ENCODE data around the gene SLC11A1.

The SLC11A1 gene

DNA sequence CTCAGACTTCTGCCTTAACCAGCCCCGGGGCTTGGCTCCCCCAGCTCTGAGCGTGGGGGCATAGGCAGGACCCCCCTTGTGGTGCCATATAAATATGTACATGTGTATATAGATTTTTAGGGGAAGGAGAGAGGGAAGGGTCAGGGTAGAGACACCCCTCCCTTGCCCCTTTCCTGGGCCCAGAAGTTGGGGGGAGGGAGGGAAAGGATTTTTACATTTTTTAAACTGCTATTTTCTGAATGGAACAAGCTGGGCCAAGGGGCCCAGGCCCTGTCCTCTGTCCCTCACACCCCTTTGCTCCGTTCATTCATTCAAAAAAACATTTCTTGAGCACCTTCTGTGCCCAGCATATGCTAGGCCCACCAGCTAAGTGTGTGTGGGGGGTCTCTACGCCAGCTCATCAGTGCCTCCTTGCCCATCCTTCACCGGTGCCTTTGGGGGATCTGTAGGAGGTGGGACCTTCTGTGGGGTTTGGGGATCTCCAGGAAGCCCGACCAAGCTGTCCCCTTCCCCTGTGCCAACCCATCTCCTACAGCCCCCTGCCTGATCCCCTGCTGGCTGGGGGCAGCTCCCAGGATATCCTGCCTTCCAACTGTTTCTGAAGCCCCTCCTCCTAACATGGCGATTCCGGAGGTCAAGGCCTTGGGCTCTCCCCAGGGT, 23.1 kb downstream of the SLC11A1 start:
- no peak for DNase-seq (ENCODE audit: low read depth, low spot score)

DNA sequence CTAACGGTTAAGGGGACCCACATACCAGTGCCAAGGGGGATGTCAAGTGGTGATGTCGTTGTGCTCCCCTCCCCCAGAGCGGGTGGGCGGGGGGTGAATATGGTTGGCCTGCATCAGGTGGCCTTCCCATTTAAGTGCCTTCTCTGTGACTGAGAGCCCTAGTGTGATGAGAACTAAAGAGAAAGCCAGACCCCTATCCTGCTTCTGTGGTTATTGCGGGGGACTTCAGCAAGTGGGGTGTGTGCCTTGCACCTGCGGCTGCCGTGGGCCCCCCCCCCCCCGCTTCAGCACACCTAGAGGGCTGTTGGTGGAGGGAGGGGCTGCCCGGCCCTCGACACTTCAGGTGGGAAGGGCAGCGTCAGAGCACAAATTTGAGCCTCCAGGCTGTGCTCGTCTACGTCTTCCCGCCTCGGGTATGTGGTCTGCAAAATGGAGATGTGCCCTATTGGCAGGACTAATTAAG, 23.7 kb downstream of the SLC11A1 start:
- no peak for DNase-seq (ENCODE audit: low read depth, low spot score)

DNA sequence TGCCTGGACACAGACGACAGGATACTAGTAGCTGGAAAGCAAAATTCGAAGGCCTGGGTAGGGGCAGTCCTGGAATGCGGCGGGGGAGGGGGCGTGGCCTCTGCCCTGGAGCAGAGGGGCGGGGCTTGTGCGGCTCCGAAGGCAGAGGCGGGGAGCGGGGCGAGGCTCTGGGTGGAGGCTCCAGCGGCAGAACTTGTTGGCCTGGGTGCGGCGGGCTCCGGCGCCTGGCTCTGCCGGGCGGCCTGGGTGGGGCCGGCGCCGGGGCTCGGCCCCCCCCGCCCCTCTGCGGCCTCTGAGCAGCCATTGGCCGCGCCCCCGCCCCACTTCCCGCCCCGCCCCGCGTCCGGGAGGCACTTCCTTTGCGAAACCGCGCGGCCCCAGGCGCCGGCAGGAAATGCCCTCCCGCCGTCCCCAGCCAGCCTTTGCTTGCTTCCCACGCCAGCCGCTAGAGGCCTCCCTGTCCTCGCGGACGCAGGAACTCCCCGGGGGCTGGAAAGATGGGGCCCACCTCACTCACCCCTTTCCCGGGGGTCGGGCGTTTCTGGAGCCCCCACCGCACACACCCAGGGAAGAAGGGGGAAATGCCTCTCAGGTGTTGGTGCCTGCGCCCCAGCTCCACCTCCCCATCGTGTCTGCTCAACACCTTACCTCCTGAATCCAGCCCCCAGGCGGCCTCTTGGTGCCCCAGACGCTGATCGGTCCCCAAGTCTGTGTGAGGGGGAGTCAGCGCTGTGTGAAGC, 24.3 kb downstream of the SLC11A1 start:
- peak; percentile 95 for DNase-seq (ENCODE audit: low read depth, low spot score)

DNA sequence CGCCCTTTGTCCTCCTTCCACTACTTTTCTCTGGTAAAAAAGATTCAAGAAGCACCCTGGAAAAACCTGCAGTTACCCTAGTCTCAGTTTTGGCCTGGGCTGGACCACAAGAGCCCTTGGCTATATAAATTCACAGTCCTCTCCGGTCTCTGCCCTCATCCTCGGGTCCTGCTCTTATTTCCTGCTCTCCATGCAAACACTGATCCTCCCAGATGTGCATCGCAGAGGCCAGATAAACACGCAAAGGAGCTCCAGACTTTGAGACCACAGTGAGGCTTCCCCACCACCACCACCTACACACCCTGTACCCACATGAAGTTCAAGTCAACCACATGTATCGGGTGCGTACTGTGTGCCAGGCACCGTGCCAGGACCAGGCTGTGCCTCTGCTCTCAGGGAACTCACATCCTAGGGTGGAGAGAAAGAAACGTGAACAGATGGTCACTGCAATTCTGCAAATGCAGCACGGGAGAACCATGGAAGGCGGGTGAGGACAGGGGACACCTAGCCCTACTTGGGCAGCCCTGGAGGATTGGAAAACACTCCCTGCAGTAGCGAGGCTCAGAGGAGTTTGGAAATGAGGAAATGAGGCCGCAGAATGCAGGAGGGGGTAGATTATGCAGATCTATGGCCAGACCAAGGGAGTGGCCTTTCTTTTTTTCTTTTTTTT, 25.0 kb downstream of the SLC11A1 start:
- no peak for DNase-seq (ENCODE audit: low read depth, low spot score)

DNA sequence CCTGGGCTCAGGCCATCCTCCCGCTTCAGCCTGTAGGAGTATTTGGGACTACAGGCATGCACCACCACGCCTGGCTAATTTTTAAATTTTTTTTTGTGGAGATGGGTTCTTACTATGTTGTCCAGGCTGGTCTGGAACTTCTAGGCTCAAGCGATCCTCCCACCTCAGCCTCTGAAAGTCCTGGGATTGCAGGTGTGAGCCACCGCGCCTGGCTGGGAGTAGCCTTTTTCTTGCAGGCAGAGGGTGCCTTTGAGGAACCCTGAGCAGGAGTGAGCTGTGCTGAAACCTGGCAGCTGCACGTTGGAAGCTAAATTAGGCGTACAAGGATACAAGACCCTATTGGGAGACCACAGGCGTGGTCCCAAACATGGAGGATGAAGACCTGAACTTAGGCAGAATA, 25.6 kb downstream of the SLC11A1 start:
- no peak for DNase-seq (ENCODE audit: low read depth, low spot score)

DNA sequence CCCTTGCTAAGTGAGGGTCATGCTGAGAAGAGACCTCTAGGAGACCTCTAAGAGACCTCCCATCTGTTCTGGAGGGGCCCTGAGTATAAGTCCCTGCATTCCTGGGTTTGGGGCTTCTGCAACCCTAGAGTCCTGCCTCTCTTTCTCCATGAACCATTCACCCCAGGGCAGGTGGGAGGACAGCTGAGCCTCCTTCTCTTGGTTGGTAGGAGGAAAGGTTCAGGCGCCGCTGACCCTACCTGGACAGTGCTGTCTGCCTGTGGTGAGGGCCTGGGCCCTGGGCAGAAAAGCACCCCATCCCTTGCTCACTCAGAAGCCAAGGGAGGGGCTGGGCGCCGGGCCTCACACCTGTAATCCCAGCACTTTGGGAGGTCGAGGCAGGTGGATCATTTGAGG, 36.2 kb downstream of the SLC11A1 start:
- no peak for DNase-seq (ENCODE audit: low read depth, low spot score)

DNA sequence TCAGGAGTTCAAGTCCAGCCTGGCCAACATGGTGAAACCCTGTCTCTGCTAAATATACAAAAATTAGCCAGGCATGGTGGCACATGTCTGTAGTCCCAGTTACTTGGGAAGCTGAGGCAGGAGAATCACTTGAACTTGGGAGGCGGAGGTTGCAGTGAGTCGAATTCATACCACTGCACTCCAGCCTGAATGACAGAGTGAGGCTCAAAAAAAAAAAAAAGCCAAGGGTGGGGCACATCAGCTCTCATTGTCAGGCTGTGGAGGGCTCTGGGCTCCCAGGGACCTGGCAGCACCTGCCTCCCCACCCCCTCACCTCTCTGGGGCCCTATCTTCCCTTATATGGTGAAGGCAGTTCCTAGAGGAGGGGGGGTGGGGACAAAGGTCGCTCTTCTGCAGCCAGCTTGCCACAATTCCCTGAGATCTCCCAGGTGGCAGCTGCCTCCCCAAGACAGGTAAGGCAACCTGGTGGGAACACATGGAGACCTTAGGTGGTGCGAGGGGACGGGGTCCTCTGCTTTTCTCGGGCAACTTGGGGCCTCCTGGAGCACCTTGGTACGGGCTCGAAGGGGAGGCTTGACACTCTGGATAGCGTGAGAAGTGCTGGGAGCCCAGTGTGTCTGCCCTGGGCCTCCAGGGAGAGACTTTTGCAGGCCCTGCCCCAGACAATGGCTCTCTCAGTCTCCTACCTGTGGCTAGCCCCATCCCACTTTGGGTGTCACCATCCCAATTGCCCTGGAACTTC, 36.8 kb downstream of the SLC11A1 start, which contains the start of gene VIL1:
TSS of gene VIL1 (plus strand) at position 407 of the 742 bp plus-strand sequence. CDS start 4,656 bp downstream, outside the sequence.
- DNase-seq (ENCODE audit: low read depth, low spot score): peak; percentile 37

DNA sequence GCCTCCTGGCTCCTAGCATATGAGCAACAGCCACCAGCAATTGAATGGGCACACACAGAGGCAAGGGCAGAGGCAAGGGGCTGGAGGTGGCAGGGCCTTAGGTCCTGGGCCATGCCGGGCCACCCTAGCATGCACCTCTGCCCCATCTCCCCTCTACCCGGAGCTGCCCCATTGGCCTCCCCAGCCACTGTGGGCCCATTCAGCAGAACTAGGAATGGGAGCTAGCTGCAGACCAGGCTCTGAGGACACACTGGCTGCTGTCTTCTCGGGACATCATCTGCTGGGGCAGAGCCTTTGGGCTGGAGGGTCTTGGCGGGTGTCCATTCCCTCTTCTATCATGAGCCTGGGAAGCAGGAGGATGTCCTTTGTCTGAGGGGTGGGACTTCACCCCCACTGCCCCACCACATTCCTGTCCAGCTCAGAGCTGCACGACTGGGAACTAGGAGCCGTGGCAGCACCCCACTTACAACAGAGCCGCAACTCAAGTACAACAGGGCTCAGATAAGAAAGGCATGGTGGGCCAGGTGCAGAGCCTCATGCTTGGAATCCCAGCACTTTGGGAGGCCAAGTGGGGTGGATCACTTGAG, 37.6 kb downstream of the SLC11A1 start:
- no peak for DNase-seq (ENCODE audit: low read depth, low spot score)

DNA sequence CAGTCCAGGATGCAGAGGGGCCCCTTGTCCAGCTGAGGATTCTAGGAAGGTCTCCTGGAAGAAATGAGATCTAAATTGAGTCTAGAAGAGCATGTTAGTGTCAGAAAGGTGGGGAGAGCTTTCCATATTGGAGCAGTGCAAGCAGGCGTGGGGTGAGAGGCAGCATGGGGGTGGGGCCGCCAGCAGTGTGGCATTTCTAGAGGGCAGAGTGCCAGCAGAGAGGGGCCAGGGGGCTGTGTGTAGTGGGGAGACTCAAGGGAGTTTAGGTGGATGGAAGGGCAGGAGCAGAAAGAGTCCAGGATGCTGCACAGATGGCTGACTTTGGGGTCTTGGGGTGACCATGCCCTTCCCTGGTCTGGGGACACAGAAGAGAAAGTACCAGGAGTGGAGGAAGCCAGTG, 39.0 kb downstream of the SLC11A1 start:
- no peak for DNase-seq (ENCODE audit: low read depth, low spot score)

DNA sequence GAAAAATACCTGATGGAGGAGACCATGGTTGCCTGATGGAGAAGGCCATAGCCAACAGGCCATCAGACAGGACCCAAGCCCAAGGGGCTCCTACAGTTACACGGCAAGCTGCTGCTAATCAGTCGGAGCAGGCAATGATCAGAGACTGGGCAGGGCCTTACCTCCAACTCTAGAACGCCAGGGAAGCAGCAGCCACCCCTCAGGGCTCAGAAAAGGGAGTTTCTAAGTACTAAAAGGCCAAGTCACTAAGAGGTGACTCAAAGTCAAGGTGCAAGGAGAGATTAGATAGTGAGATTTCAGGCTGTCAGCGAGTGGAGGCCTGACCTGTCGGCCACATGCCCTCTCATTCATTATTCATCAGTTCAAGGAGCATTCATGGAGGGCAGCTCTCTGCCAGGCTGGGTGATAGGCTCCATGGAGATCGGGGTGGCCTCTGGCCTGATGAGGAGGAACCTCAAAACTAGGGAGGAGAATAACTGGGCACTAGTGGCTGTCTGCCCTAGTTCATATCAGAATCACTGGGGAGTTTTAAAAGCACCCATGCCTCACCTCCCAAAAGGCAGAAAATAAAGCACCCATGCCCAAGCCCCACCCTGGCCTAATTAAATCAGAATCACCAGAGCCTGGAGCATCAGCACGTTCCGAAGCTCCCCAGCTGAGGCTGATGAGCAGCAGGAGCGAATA, 40.5 kb downstream of the SLC11A1 start:
- no peak for DNase-seq (ENCODE audit: low read depth, low spot score)

DNA sequence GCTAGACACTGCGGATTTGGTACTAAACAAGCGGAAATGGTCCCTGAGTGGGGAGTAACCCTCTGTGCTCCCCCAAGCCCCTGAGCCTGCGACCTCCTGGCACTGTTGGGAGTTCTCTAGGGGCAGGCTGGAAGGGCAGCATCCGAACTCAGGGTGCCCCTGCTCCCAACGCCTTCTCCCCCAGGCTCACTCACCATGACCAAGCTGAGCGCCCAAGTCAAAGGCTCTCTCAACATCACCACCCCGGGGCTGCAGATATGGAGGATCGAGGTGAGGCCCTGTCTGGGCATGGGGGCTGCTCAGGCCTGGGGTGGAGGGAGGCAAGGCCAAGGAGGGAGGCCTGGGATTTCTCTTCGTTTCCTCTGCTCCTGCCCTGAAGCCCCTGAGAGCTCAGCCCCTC, 41.5 kb downstream of the SLC11A1 start:
- DNase-seq (ENCODE audit: low read depth, low spot score): no peak

DNA sequence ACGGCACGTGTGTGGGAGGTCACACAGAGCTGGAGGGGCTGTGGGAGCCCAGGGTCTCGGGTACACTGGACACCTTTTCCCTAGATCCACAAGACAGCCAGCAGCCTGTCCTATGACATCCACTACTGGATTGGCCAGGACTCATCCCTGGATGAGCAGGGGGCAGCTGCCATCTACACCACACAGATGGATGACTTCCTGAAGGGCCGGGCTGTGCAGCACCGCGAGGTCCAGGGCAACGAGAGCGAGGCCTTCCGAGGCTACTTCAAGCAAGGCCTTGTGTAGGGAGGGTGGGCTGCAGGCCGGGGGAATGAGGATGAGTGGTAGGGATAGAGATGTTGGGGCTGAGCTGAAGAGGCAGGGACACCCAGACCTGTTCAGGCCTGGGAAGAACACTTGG, 43.5 kb downstream of the SLC11A1 start:
- no peak for DNase-seq (ENCODE audit: low read depth, low spot score)

DNA sequence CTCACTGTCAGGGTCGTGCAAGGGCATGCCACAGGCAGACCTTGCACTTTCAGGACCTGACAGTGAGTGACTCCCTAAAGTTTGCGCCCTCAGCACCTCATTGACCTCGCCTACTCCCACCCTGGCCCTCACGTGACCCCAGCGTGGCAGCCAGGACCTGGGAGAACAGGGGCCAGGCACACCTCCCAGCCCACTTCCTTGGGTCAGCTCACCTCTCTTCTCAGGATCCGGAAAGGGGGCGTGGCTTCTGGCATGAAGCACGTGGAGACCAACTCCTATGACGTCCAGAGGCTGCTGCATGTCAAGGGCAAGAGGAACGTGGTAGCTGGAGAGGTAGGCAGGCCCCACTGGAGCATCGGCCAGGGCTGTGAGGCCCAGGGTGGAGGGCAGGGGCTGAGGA, 45.7 kb downstream of the SLC11A1 start:
- no peak for DNase-seq (ENCODE audit: low read depth, low spot score)

DNA sequence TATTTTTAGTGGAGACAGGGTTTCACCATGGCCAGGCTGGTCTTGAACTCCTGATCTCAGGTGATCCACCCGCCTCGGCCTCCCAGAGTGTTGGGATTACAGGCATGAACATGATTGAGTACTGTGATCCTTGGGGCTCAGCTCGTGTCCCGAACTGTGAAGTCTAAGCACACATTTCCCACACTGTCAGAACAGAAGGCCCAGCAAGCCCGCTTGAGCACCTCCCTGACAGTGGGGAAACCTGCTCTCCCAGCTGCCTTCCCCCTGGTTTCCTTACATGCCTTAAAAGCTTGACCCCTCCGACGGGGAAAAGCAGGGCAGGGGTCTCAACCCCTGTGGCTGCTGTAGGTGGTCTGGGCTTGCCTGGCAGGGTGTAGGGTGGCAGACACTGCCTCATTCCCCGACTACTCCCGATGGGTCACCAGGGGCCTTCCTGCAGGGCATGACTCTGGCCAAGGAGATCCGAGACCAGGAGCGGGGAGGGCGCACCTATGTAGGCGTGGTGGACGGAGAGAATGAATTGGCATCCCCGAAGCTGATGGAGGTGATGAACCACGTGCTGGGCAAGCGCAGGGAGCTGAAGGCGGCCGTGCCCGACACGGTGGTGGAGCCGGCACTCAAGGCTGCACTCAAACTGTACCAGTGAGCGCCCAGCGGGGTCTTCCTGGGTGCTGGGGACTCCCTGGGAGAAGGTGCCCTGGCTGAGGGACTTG, 46.9 kb downstream of the SLC11A1 start:
- DNase-seq (ENCODE audit: low read depth, low spot score): no peak

DNA sequence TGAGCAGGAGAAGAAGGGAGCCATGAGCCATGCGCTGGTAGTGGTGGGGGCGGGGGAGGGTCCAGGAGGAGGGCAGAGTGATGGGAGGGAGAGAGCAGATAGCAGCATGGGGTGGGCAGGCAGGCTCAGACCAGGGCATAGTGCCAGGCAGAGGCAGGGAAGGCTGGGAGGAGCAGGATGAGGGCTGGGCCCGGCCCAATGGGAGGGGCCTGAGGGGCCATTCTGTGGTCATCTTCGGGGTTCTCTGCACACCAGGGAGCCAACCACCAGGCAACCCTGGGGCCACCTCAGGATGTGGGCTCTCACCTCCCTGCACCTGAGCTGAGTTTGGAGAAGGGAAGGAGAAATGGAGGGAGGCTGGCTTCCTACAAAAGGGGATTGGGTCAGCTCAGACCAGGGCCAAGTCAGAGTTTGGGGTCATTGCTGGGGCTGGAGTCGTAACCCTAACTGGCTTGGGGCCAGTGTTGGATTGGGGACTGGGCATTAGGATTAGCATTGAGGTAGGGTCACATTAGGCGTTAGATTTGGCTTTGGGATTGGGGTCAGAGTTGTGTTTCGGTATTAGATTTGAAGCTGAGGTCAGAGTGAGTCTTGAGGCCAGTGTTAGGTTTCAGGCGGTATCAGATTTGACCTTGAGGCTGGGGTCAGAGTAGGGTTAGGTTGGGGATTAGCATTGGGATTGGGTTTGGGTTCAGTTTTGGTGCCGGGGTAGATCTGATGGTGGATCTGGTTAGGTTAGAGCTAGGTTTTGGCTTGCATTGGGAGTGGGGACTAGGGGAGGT, 48.0 kb downstream of the SLC11A1 start:
- DNase-seq (ENCODE audit: low read depth, low spot score): no peak

DNA sequence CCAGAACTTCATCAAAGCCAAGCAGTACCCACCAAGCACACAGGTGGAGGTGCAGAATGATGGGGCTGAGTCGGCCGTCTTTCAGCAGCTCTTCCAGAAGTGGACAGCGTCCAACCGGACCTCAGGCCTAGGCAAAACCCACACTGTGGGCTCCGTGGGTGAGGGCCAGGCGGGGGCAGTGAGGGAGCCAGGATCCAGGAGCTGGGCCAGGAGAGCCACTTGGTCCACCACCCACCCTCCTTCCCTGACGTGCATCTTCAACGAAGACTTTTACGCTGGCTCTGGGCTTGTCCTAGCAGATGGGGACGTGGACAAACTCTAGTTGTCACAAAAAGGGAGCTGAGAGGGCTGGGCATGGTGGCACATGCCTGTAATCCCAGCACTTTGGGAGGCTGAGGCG, 48.6 kb downstream of the SLC11A1 start:
- no peak for DNase-seq (ENCODE audit: low read depth, low spot score)

DNA sequence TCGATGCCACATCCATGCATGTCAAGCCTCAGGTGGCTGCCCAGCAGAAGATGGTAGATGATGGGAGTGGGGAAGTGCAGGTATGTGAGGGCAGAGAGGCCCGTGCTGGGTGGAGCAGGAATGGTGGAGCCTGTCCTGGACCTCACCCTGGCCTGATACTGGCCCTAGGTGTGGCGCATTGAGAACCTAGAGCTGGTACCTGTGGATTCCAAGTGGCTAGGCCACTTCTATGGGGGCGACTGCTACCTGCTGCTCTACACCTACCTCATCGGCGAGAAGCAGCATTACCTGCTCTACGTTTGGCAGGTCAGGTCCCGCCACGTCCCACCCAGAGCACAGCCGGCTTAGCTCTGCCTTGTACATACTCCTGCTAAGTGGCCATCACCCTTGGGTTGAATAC, 49.8 kb downstream of the SLC11A1 start:
- DNase-seq (ENCODE audit: low read depth, low spot score): no peak

DNA sequence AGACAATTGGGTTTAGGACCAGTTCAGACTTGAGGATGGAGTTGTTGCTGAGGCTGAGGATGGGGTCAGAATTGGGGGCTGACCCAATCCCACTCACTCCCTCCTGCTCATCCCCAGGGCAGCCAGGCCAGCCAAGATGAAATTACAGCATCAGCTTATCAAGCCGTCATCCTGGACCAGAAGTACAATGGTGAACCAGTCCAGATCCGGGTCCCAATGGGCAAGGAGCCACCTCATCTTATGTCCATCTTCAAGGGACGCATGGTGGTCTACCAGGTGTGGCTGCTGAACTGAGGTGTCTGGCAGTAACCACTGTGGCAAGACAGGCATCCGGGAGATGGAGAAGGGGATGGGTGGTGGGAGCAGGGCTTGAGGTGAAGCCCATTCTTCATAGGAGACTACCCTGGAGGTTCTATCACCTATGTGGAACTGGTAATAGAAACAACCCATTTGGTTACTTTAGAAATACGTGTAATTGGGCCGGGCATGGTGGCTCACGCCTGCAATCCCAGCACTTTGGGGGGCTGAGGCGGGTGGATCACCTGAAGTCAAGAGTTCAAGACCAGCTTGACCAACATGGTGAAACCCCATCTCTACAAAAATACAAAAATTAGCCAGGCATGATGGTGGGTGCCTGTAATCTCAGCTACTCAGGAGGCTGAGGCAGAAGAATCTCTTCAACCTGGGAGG, 50.7 kb downstream of the SLC11A1 start:
- no peak for DNase-seq (ENCODE audit: low read depth, low spot score)

DNA sequence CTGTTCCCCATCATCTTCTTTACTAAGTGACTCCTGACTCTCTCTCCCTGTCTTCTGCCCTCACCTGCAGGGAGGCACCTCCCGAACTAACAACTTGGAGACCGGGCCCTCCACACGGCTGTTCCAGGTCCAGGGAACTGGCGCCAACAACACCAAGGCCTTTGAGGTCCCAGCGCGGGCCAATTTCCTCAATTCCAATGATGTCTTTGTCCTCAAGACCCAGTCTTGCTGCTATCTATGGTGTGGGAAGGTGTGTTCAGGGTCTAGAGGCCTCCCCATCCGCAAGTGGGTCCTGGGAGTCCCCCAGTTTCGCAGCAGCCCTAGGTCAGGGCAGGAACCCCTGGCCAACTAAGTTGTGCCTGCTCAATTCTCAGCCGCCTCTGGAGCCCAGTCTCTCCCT, 52.4 kb downstream of the SLC11A1 start:
- no peak for DNase-seq (ENCODE audit: low read depth, low spot score)
